Measurements from ENCODE around the gene LIMCH1.
"Not testable (repeated sequence)": the region's sequence is repeated elsewhere in the genome, so short reads cannot be mapped to it uniquely, and the experiment has no call there.

Gene LIMCH1

GRCh38 chr4:41645728-41646390 lies 107.9 kb downstream of the LIMCH1 start:
- DNase-seq, result no peak

GRCh38 chr4:41646862-41647261 lies 108.9 kb downstream of the LIMCH1 start:
- no peak for DNase-seq

GRCh38 chr4:41647383-41647782 lies 109.4 kb downstream of the LIMCH1 start:
- DNase-seq, result no peak

GRCh38 chr4:41651150-41651549 lies 113.2 kb downstream of the LIMCH1 start:
- DNase-seq, result not testable (repeated sequence)

- DNase-seq, result peak; percentile 21
Observed at GRCh38 chr4:41652971-41653370, 115.0 kb downstream of the LIMCH1 start.

GRCh38 chr4:41653523-41653922 lies 115.6 kb downstream of the LIMCH1 start:
- DNase-seq, result no peak

GRCh38 chr4:41655177-41655576 lies 117.2 kb downstream of the LIMCH1 start:
- peak; percentile 33 for DNase-seq

- no peak for DNase-seq
Observed at GRCh38 chr4:41656106-41656505, 118.1 kb downstream of the LIMCH1 start.

GRCh38 chr4:41656572-41657520 lies 118.9 kb downstream of the LIMCH1 start:
- DNase-seq, result no peak

GRCh38 chr4:41657561-41657960 lies 119.6 kb downstream of the LIMCH1 start:
- no peak for DNase-seq

GRCh38 chr4:41658163-41658562 lies 120.2 kb downstream of the LIMCH1 start:
- DNase-seq, result no peak

GRCh38 chr4:41660352-41660751 lies 122.4 kb downstream of the LIMCH1 start:
- no peak for DNase-seq

GRCh38 chr4:41661442-41662076 lies 123.6 kb downstream of the LIMCH1 start:
- peak; percentile 45 for DNase-seq

- no peak for DNase-seq
Observed at GRCh38 chr4:41665636-41666207, 127.8 kb downstream of the LIMCH1 start.

GRCh38 chr4:41668024-41668423 lies 130.1 kb downstream of the LIMCH1 start:
- DNase-seq, result no peak

- no peak for DNase-seq
Observed at GRCh38 chr4:41670530-41670929, 132.6 kb downstream of the LIMCH1 start.

- no peak for DNase-seq
Observed at GRCh38 chr4:41670982-41671381, 133.0 kb downstream of the LIMCH1 start.

GRCh38 chr4:41678086-41678816 lies 140.3 kb downstream of the LIMCH1 start:
- no peak for DNase-seq

GRCh38 chr4:41678951-41679350 lies 141.0 kb downstream of the LIMCH1 start:
- DNase-seq, result no peak

- DNase-seq, result no peak
Observed at GRCh38 chr4:41679991-41680390, 142.0 kb downstream of the LIMCH1 start.

GRCh38 chr4:41681054-41681453 lies 143.1 kb downstream of the LIMCH1 start:
- no peak for DNase-seq

- peak; percentile 3 for DNase-seq
Observed at GRCh38 chr4:41683326-41683725, 145.4 kb downstream of the LIMCH1 start.

Data from fibroblast of skin of back (primary cell).